NCI-H2081 (cell line): ENCODE measurements around the gene CT45A8.
"Not testable (repeated sequence)": the region's sequence is repeated elsewhere in the genome, so short reads cannot be mapped to it uniquely, and the experiment has no call there.

ENCODE experiments used
- DNase-seq, 2 experiments: peaks; one replicate each; lab custom pipeline; 2025; lab: John Stamatoyannopoulos, UW

The CT45A8 gene

GRCh38 chrX:135854438-135854837 is at the start of gene CT45A8:
Gene CT45A8, minus strand, starts transcription at chrX:135854538. Its CDS starts 3,755 bp downstream, at chrX:135850783.
- not testable (repeated sequence) for DNase-seq

- DNase-seq: no peak
Observed at GRCh38 chrX:135893294-135893817, 39.0 kb upstream of the CT45A8 start, which contains the start of the genes CT45A10 and SAGE1. Gene CT45A10, minus strand, starts transcription at chrX:135893444. Its CDS starts 8,100 bp downstream, at chrX:135885344. Gene SAGE1, plus strand, starts transcription at chrX:135893716. Its CDS starts 2,527 bp downstream, at chrX:135896243.

GRCh38 chrX:135892781-135893180 is 38.4 kb upstream of the CT45A8 start:
- no peak for DNase-seq

GRCh38 chrX:135890087-135890585 is 35.8 kb upstream of the CT45A8 start:
- no peak for DNase-seq

GRCh38 chrX:135888976-135889375 is 34.6 kb upstream of the CT45A8 start:
- not testable (repeated sequence) for DNase-seq

- DNase-seq: not testable (repeated sequence)
Observed at GRCh38 chrX:135888230-135888629, 33.9 kb upstream of the CT45A8 start.

- not testable (repeated sequence) for DNase-seq
Observed at GRCh38 chrX:135882741-135883140, 28.4 kb upstream of the CT45A8 start.

- not testable (repeated sequence) for DNase-seq
Observed at GRCh38 chrX:135871712-135872111, 17.4 kb upstream of the CT45A8 start, which contains the start of gene CT45A9. Gene CT45A9, minus strand, starts transcription at chrX:135871812. Its CDS starts 3,751 bp downstream, at chrX:135868061.

GRCh38 chrX:135837180-135837579 is 17.2 kb downstream of the CT45A8 start, which contains the start of gene CT45A7:
Gene CT45A7, minus strand, starts transcription at chrX:135837280. Its CDS starts 3,747 bp downstream, at chrX:135833533.
- DNase-seq: not testable (repeated sequence)

GRCh38 chrX:135819912-135820311 is 34.4 kb downstream of the CT45A8 start, which contains the start of gene CT45A2:
Gene CT45A2, minus strand, starts transcription at chrX:135820012. Its CDS starts 3,747 bp downstream, at chrX:135816265.
- DNase-seq: not testable (repeated sequence)

GRCh38 chrX:135802687-135803086 is 51.7 kb downstream of the CT45A8 start, which contains the start of gene CT45A6:
Gene CT45A6, minus strand, starts transcription at chrX:135802787. Its CDS starts 3,794 bp downstream, at chrX:135798993.
- not testable (repeated sequence) for DNase-seq
